T-helper 2 cell (primary cell): ENCODE results near the gene NANOS2.

Experiments
- DNase-seq, 5 experiments: peaks; one replicate each; pipeline versions ENCODE4 v3.0.0 to v3.0.0-alpha.2; 2012 to 2022

The NANOS2 gene

GRCh38 chr19:45890877-45891276 is 23.7 kb downstream of the NANOS2 start:
- DNase-seq = no peak

DNA sequence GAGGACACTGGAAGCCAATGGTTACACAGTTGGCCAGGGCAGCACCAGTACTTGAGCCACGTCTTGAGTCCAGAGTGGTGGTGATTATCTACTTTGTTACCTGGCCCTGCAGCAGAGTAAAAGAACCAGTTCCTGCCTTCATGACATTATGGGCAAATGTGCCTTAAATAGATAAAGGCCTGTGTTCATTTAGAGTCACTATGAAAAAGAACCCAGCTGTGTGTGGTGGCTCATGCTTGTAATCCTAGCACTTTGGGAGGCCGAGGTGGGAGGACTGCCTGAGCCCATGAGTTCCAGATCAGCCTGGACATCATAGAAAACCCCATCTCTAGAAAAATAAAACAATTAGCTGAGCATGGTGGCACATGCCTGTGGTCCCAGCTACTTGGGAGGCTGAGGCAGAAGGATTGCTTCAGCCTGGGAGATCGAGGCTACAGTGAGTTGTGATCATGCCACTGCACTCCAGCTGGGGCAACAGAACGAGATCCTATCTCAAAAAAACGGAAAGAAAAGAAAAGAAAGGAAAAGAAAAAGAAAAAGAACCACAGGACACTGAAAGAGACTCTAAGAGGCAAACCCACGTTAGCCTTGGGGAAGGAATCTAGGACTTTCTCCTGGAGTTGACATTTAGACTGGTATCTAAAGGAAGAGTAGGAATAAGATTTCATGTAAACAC is 25.2 kb downstream of the NANOS2 start:
- no peak for DNase-seq

GRCh38 chr19:45887200-45887710 is 27.3 kb downstream of the NANOS2 start:
- DNase-seq = no peak

DNA sequence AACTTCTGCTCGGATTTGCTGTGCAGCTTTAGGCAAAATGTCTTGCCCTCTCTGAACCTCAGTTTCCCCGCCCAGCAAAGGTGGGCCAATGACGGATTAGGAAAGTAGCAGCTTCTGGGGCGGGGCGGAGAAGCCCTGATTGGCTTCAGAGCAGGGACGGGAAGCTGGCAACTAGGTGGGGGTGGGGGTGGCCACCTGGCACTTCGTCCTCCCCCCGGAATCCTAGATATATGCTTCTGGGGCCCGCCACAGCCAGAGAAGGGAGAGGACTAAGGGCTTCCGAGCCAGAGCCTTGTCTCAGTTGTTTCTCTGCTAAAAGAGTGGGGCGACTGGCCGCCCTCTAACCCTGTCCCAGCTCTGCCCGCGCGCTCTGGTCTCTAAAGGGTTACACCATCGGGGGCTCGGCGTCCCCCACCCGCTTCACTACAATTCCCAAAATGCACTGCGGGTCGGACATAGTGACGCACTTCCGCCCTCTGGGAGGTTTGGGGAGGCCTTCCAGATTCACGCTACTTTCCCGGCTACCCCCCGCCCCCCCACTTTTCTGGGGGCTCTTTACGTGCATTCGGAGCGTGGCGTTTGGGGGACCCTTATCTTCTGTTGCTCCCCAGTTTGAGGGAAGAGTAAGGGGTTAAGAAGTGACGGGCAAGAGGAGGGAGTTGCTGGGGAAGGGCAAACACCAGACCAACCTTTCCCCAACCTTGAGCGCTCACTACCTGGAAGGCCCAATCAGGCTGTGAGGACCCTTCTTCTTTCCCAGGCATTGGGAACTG is 28.0 kb downstream of the NANOS2 start:
- peak; percentile 67 to 97 (median 84) for DNase-seq

DNA sequence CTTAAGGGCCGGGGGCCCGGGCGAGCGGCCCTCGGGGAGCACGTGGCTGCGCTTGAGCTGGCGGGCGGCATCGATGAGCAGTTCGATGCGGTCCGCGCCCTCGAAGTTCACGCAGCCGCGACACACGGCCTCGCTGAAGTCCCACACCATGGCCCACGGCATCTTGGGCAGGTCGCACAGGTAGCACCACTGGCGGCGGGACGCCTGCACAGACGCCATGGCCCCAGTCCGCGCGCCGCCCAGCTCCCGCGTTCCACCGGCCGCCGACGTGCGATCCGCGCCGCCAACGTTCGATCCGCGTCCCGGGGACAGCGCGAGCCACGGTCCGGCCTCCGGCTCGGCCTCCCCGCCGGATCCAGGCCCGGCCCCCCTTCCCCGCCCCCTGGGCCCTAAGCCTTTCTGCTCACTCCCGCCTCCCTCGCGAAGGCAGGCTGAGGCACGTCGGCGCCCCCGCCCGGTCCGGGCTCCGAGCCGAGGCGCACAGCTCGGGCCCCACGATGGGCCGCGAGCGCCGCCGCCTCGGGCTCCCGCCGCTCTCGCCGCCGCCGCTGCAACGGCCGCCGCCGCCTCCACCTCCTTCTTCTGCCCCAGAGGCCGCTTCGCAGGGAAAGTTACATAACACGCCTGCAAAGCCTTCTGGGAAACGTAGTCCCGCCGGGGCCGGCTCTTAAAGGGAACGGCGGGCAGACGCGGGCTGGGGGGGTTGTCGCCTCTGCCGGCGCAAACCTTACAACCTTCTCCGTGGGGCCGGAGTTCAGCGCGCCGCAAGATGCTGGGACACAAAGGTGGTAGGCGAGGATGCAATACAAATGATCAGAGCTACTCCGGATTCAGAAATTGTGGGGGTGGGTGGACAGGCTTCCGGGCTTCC is 28.8 kb downstream of the NANOS2 start, which contains the start of gene IRF2BP1:
TSS of gene IRF2BP1 (minus strand) at position 586 of the 871 bp plus-strand sequence. CDS start at position 219, 367 bp downstream.
- peak; percentile 72 to 94 (median 86) for DNase-seq

DNA sequence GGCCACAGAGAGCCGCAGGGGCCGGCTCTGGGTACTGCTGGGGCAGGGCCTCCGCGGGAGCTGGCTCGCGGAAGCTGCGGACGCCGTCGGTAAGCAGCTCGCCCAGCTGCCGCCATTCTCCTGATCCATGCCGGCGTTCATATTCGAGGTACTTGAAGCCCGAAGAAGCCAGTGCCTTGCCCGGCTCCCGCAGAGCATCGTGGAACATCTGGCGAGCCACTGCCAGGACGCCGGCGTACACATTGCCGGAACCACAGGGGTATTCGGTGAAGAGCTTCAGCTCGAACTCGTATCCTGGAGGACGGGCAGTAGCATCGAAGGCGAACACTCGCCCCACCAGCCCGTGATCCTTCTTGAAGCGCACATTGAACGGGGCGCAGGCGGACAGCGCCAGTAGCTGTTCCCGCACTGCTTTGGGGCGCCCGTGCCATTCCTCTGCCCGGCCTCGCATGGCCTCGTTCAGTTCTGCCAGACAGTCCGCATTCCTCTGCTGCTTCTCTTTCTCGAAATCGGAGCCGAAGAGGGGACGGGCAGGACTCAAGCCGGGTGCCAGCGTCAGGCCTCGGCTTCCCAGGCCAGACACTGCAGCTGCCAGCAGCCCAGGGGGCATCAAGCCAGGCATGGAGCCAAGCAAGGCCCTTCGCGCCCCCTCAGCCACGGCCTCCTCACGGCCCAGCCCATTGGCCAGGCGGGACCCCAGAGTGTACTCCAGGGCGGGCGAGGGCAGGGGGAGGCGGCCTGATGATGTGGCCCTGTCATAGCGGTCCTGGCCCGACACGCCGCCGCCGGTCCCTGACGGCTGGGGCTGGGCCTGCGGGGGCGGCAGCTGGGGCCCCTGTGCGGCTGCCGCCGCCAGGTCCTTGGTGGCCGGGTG is 29.7 kb downstream of the NANOS2 start:
- DNase-seq = no peak

DNA sequence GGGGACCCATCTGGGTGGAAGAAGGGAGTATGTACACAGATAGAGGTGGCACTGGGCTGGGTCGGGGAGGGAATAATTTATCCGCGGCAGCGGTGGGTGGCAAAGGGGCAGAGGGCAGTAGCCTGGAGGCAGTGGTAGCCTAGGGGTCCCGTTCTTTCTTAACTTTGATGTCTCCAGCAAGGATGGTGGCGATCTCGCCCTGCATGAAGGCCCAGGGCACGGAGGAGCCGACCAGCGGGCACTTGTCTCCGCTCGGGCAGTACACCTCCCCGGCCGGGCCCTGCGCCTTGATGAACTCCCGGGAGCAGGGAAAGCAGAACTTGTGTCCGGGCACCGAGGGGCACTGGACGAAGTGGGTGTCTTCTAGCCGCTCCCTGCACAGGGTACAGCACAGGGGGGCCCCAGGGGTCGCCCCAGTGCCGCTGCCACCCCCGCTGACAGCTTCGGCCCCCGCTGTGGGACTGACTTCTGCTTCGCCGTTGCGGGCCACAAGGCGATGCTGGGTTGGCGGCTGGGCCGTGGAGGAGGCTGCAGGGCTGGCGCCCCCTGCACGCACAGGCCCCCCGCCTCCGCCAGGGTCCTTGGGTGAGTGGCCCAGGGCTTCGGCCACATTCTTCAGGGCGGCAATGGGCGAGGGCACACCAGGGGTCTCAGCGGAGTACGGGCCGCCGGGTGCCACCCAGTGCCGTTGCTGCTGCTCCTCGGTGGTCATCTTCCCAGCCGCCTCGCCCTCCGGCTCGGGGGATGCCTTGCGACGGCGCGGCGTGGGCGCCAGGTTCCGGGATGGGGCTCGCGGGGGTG is 30.5 kb downstream of the NANOS2 start:
- DNase-seq = no peak

DNA sequence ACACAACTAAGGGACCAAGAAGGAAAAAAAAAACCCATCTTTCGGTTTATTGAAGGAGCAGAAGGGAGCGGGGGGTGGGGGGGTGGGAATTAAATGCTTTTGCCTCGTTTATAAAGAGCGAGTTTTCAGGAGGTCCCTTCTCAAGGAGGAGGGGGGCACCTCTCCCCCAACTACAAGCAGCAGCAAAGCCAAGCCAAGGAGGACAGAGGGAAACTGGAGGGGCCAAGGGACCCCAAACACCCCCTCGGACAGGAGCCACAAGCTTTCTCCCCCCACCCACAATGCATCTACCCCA is 31.0 kb downstream of the NANOS2 start:
- DNase-seq = no peak

DNA sequence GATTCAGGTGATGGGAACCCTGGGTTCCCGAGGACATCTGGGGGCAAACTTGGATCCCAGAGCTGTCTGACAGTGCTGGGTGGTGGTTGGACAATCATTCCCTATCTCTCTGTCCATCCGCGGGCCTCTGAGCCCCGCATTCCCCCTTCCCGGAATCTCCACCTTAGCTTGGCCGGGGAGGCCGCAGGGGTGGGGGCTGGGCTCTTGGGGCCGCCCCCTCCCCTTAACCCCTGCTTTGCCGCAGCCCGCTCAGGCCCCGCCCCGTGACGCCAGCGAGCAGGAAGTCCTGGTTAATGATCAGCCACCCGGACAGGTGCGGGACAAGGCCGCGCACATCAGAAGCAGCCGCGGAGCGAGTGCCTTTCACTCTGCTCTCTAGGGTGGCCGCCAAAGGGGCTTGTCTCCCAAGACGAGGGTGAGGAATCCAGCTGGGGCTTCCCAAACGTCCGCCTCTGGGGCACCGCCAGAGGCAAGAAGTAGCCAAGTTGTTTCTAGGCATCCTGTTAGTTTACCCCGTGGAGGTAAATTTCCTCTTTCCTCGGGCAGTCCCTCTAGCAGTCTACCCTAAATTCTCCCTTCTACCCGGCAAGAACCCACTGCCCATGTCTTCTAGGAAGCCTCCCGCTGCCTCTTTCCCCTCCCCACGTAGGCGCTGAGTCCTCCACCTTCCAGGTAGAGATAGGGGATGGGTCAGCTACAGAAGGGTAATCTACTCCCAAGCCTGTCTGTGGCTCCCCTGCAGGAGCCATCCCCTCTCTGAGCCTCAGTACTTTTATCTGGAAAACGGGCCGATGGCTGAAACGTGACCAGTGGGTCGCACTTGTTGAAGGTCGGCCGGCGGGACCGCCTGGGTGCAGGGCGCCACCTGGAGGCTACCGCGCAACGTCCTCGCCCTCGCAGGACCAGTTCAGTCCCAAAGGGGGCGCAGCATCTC is 31.7 kb downstream of the NANOS2 start:
- DNase-seq = peak; percentile 65 to 83 (median 77)

GRCh38 chr19:45881909-45882528 is 32.6 kb downstream of the NANOS2 start:
- DNase-seq = no peak

GRCh38 chr19:45881082-45881908 is 33.3 kb downstream of the NANOS2 start:
- DNase-seq = no peak

GRCh38 chr19:45879971-45880370 is 34.6 kb downstream of the NANOS2 start:
- DNase-seq = no peak

GRCh38 chr19:45879055-45879454 is 35.5 kb downstream of the NANOS2 start:
- DNase-seq = no peak

GRCh38 chr19:45878043-45878794 is 36.4 kb downstream of the NANOS2 start:
- no peak for DNase-seq

DNA sequence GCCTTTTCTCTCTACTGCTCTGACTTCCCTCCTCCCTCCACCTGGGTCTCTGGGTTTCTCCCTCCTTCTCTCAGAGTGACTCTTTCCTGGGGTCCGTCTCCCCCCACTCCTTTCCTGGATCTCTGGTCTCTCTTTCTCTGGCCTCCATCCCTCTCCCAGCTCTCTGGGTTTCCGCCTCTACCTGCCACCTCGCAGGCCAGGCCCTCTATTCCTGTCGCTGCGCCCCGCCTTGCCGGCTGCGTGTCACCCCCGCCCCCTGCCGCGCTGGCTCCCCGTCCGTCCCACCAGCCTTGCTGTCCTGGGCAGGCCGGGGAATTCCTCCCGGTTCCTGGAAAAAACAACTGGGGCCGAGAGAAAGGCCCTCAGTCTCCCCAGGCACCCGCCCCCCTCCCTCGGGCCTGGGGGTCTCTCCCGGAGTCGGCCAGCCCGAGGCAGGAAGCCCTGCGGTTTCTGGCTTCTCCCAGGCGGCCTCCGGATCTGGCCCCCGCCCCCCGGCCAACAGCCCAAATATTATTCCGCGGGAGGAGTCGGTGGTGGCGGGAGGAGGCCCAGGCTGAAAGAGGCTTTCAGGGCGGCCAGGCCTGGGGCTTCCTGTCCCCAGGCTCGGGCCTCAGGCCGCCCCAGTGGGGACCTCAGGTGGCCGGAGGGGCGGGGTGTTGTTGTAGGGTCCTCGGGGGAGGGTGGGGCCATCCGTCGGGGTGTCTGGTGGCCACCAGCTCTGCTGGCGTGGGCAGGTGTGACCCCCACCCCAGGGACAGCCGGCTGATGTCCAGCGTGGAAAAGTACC is 38.0 kb downstream of the NANOS2 start:
- peak in 1 of 5 experiments; percentile 27 for DNase-seq

GRCh38 chr19:45876161-45876410 is 38.5 kb downstream of the NANOS2 start:
- peak in 1 of 5 experiments; percentile 61 for DNase-seq

DNA sequence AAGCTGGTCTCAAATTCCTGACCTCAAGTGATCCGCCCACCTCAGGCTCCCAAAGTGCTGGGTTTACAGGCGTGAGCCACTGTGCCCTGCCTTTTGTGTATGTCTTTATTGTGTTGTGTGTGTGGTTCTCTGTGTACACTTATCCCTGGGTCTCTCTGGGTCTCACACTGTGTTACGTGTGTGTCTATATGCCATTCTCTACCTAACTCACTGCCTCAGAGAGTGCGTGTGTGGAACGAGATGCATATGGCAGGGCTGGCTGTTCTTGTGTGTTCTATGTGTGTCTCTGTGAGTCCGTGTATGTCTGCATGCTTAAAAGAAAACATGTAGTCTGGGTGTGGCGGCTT is 40.0 kb downstream of the NANOS2 start:
- no peak for DNase-seq
